Thyroid gland (tissue), 4 donors: ENCODE data around the gene ZBTB16. TPM values are rescaled to one million over a fixed set of nuclear protein-coding genes. Genes with fewer than 3 reads are reported as not detected.

Experiments
- DNase-seq, 2 donors: peaks; one replicate each; pipeline ENCODE4 v3.0.0-alpha.2; 2019
- H3K27ac ChIP-seq, 3 donors: fragments of 200-600 bp; sonication (generic); 1 replicate in 2 of 3; 2 replicates in 1 of 3; pipeline ENCODE4 v1.5.1; 2016 to 2019; ENCODE audit warnings: mild to moderate bottlenecking in 1 of 3, moderate library complexity in 1 of 3
- H3K27me3 ChIP-seq: fragments of 200-600 bp; sonication (generic); one replicate; pipeline ENCODE4 v1.5.1; 2019
- H3K36me3 ChIP-seq, 2 donors: fragments of 200-600 bp; sonication (generic); one replicate each; pipeline ENCODE4 v1.5.1; 2016 to 2019
- H3K4me1 ChIP-seq, 2 donors: fragments of 200-600 bp; sonication (generic); one replicate each; pipeline ENCODE4 v1.5.1; 2017 to 2019
- H3K4me3 ChIP-seq, 3 donors: fragments of 200-600 bp; sonication (generic); replicated peaks in 1 of 3; 1 replicate in 2 of 3; 2 replicates in 1 of 3; pipeline ENCODE4 v1.5.1; 2016; ENCODE audit warnings: mild to moderate bottlenecking in 1 of 3
- H3K9me3 ChIP-seq: fragments of 200-600 bp; sonication (generic); one replicate; pipeline ENCODE4 v1.5.1; 2017
- CTCF ChIP-seq, 6 experiments: fragments of 200-600 bp in 3 of 6; fragments of 450-650 bp in 3 of 6; sonication (generic) in 3 of 6; IDR thresholded peaks; one replicate each; pipeline ENCODE4 v1.5.1; 2016 to 2019; ENCODE audit warnings: antibody characterized with exemption in 6 of 6, mild to moderate bottlenecking in 2 of 6, inconsistent platforms in 1 of 6, moderate library complexity in 1 of 6
- POLR2A ChIP-seq, 2 donors: fragments of 450-650 bp; IDR thresholded peaks; one replicate each; pipeline ENCODE4 v1.6.1; 2017; ENCODE audit warnings: antibody characterized with exemption in 2 of 2, mild to moderate bottlenecking in 2 of 2, moderate library complexity in 1 of 2
- WGBS, 2 donors: methylation state at CpG; one replicate each; pipeline ENCODE4 v1.1.5; 2017; 5-methylcytosine and 5-hydroxymethylcytosine counted together
- intact Hi-C: fragments of 100-400 bp; cut with DNase I; formaldehyde crosslinking; loops from one replicate; pipeline ENCODE4 v1.15.1; 2023
- total RNA-seq, 4 donors: library from RNA; depleted of rRNA; stranded (reverse); fragments of >200 nt; gene quantifications; one replicate each; pipeline ENCODE4 v1.2.3, GENCODE V29; 2016

Gene ZBTB16
- total RNA-seq, 4 donors from 2014 or later: 157 to 385 (median 177) TPM

GRCh38 chr11:114084414-114084813 lies 24.9 kb downstream of the ZBTB16 start:
- WGBS, 2 donors: 49 to 67% methylated on average over 4 of the region's 4 CpGs
- intact Hi-C loops: no loop called here
- Histone ChIP-seq H3K27ac (peak overlapping the region; percentile 92 to 97 (median 97)), H3K4me1 (peaks cover 97 to 100% of the 10 kb centered on the region in 2 donors), H3K4me3 (no peak overlapping the region), H3K27me3 (no peaks in the 10 kb centered on the region), H3K9me3 (no peaks in the 10 kb centered on the region), H3K36me3 (peaks cover 9 to 14% of the 10 kb centered on the region in 2 donors)
- DNase-seq: no peak
- no peak for TF ChIP-seq POLR2A (IDR thresholded peaks at IDR 0.05)

- TF ChIP-seq POLR2A (IDR thresholded peaks at IDR 0.05) (peak in 1 of 2 donors; percentile 73), CTCF (IDR thresholded peaks at IDR 0.05) (no peak)
- DNase-seq: peak; percentile 83 to 89
- Histone ChIP-seq H3K4me1 (peaks cover 97 to 100% of the 10 kb centered on the region in 2 donors), H3K36me3 (peaks cover 9 to 14% of the 10 kb centered on the region in 2 donors), H3K27me3 (no peaks in the 10 kb centered on the region), H3K9me3 (no peaks in the 10 kb centered on the region), H3K4me3 (no peak overlapping the region), H3K27ac (peak overlapping the region; percentile 92 to 97 (median 97))
- intact Hi-C loops: no loop called here
- 43 to 49% methylated on average over 7 of the region's 7 CpGs for WGBS, 2 donors
Measured at GRCh38 chr11:114085965-114086793, 26.7 kb downstream of the ZBTB16 start.

- WGBS, 2 donors: 84 to 85% methylated on average over 5 of the region's 5 CpGs
- no peak overlapping the region for H3K4me3 ChIP-seq
- H3K9me3 ChIP-seq: no peaks in the 10 kb centered on the region
- H3K27ac ChIP-seq: peak overlapping the region; percentile 92 to 97 (median 97)
- DNase-seq: no peak
- peaks cover 9 to 14% of the 10 kb centered on the region in 2 donors for H3K36me3 ChIP-seq
- TF ChIP-seq CTCF (IDR thresholded peaks at IDR 0.05): no peak
- no peak for TF ChIP-seq POLR2A (IDR thresholded peaks at IDR 0.05)
- H3K4me1 ChIP-seq: peaks cover 97 to 100% of the 10 kb centered on the region in 2 donors
- no peaks in the 10 kb centered on the region for H3K27me3 ChIP-seq
- intact Hi-C loops: no loop called here
Measured at GRCh38 chr11:114087025-114087424, 27.5 kb downstream of the ZBTB16 start.

- 48% methylated on average over 9 of the region's 9 CpGs for WGBS, 2 donors
- no peak for TF ChIP-seq CTCF (IDR thresholded peaks at IDR 0.05)
- TF ChIP-seq POLR2A (IDR thresholded peaks at IDR 0.05): no peak
- no peaks in the 10 kb centered on the region for H3K9me3 ChIP-seq
- H3K27me3 ChIP-seq: no peaks in the 10 kb centered on the region
- H3K27ac ChIP-seq: peak overlapping the region; percentile 62 to 97 (median 97)
- intact Hi-C loops: no loop called here
- peaks cover 99 to 100% of the 10 kb centered on the region in 2 donors for H3K4me1 ChIP-seq
- H3K36me3 ChIP-seq: peaks cover 2 to 7% of the 10 kb centered on the region in 2 donors
- no peak overlapping the region for H3K4me3 ChIP-seq
- peak; percentile 75 to 76 for DNase-seq
Measured at GRCh38 chr11:114088216-114088615, 28.7 kb downstream of the ZBTB16 start.

- intact Hi-C loops: no loop called here
- no peak for TF ChIP-seq POLR2A (IDR thresholded peaks at IDR 0.05)
- TF ChIP-seq CTCF (IDR thresholded peaks at IDR 0.05): no peak
- peak overlapping the region; percentile 62 to 97 (median 97) for H3K27ac ChIP-seq
- 69 to 71% methylated on average over 7 of the region's 7 CpGs for WGBS, 2 donors
- no peaks in the 10 kb centered on the region for H3K9me3 ChIP-seq
- peaks cover 0 to 11% of the 10 kb centered on the region in 2 donors for H3K36me3 ChIP-seq
- H3K4me3 ChIP-seq: no peak overlapping the region
- DNase-seq: peak in 1 of 2 donors; percentile 33
- no peaks in the 10 kb centered on the region for H3K27me3 ChIP-seq
- H3K4me1 ChIP-seq: peaks cover 97 to 100% of the 10 kb centered on the region in 2 donors
Measured at GRCh38 chr11:114088836-114089235, 29.3 kb downstream of the ZBTB16 start.
